ENCODE results near the gene CLDND2. TPM values are rescaled to one million over a fixed set of nuclear protein-coding genes. Genes with fewer than 3 reads are reported as not detected.

Gene CLDND2
- total and polyA plus RNA-seq, 2 donors (not counting 1 experiment from before 2014, with no cell fraction given) = not detected

- DNase-seq (ENCODE audit: low read depth in 2 of 2) = no peak
- H3K9me3 ChIP-seq (ENCODE audit: control insufficient read depth, insufficient read depth, low read depth, low read length) = no peaks in the 10 kb centered on the region
- no peak overlapping the region for H2AFZ ChIP-seq (ENCODE audit: low read length)
- H3K4me2 ChIP-seq (ENCODE audit: extremely low read depth, insufficient read depth, low read length) = no peak overlapping the region
- H3K27ac ChIP-seq (ENCODE audit: insufficient read depth, low read length) = no peak overlapping the region
- H3K36me3 ChIP-seq (ENCODE audit: control insufficient read depth, insufficient read depth, low read length) = no peaks in the 10 kb centered on the region
- H3K27me3 ChIP-seq (ENCODE audit: control insufficient read depth, insufficient read depth, low read length) = no peaks in the 10 kb centered on the region
- no peaks in the 10 kb centered on the region for H4K20me1 ChIP-seq (ENCODE audit: control insufficient read depth, extremely low read depth, insufficient read depth, low read length)
- H3K9ac ChIP-seq (ENCODE audit: insufficient read depth, low read length) = no peak overlapping the region
- TF ChIP-seq CTCF (conservative IDR thresholded peaks at IDR 0.05 in 1 of 2, IDR thresholded peaks at IDR 0.05 in 1 of 2; ENCODE audit: low read depth in 1 of 2, low read length in 2 of 2) = no peak
- TF ChIP-seq EZH2 (IDR thresholded peaks at IDR 0.05; ENCODE audit: low read length, missing control alignments) = no peak
- H3K4me1 ChIP-seq (ENCODE audit: control insufficient read depth, extremely low read depth, insufficient read depth, low read length) = peaks cover 3% of the 10 kb centered on the region
- H3K79me2 ChIP-seq (ENCODE audit: control insufficient read depth, insufficient read depth, low read length) = no peaks in the 10 kb centered on the region
- H3K4me3 ChIP-seq (replicated peaks in 1 of 4; ENCODE audit: control extremely low read depth in 1 of 4, insufficient read depth in 1 of 4, low read depth in 3 of 4, low read length in 4 of 4) = no peak overlapping the region
Measured at GRCh38 chr19:51371186-51371690, 2.4 kb upstream of the CLDND2 start.

GRCh38 chr19:51370230-51370629, 1.4 kb upstream of the CLDND2 start:
- Histone ChIP-seq H3K4me3 (replicated peaks in 1 of 4; ENCODE audit: control extremely low read depth in 1 of 4, insufficient read depth in 1 of 4, low read depth in 3 of 4, low read length in 4 of 4) (no peak overlapping the region), H3K4me2 (ENCODE audit: extremely low read depth, insufficient read depth, low read length) (no peak overlapping the region), H3K27me3 (ENCODE audit: control insufficient read depth, insufficient read depth, low read length) (no peaks in the 10 kb centered on the region), H3K4me1 (ENCODE audit: control insufficient read depth, extremely low read depth, insufficient read depth, low read length) (peaks cover 6% of the 10 kb centered on the region), H2AFZ (ENCODE audit: low read length) (no peak overlapping the region), H3K9ac (ENCODE audit: insufficient read depth, low read length) (no peak overlapping the region), H3K27ac (ENCODE audit: insufficient read depth, low read length) (no peak overlapping the region), H4K20me1 (ENCODE audit: control insufficient read depth, extremely low read depth, insufficient read depth, low read length) (no peaks in the 10 kb centered on the region), H3K9me3 (ENCODE audit: control insufficient read depth, insufficient read depth, low read depth, low read length) (no peaks in the 10 kb centered on the region), H3K79me2 (ENCODE audit: control insufficient read depth, insufficient read depth, low read length) (peaks cover 4% of the 10 kb centered on the region), H3K36me3 (ENCODE audit: control insufficient read depth, insufficient read depth, low read length) (no peaks in the 10 kb centered on the region)
- TF ChIP-seq EZH2 (IDR thresholded peaks at IDR 0.05; ENCODE audit: low read length, missing control alignments) (no peak), CTCF (conservative IDR thresholded peaks at IDR 0.05 in 1 of 2, IDR thresholded peaks at IDR 0.05 in 1 of 2; ENCODE audit: low read depth in 1 of 2, low read length in 2 of 2) (no peak)
- DNase-seq (ENCODE audit: low read depth in 2 of 2) = no peak

GRCh38 chr19:51367565-51368365, 1.0 kb downstream of the CLDND2 start:
- Histone ChIP-seq H3K4me2 (ENCODE audit: extremely low read depth, insufficient read depth, low read length) (peak overlapping the region; percentile 82), H3K9ac (ENCODE audit: insufficient read depth, low read length) (peak overlapping the region; percentile 82), H3K36me3 (ENCODE audit: control insufficient read depth, insufficient read depth, low read length) (no peaks in the 10 kb centered on the region), H3K4me1 (ENCODE audit: control insufficient read depth, extremely low read depth, insufficient read depth, low read length) (peaks cover 9% of the 10 kb centered on the region), H4K20me1 (ENCODE audit: control insufficient read depth, extremely low read depth, insufficient read depth, low read length) (no peaks in the 10 kb centered on the region), H3K27ac (ENCODE audit: insufficient read depth, low read length) (peak overlapping the region; percentile 84), H3K79me2 (ENCODE audit: control insufficient read depth, insufficient read depth, low read length) (peaks cover 4% of the 10 kb centered on the region), H3K9me3 (ENCODE audit: control insufficient read depth, insufficient read depth, low read depth, low read length) (no peaks in the 10 kb centered on the region), H3K27me3 (ENCODE audit: control insufficient read depth, insufficient read depth, low read length) (no peaks in the 10 kb centered on the region), H3K4me3 (replicated peaks in 1 of 4; ENCODE audit: control extremely low read depth in 1 of 4, insufficient read depth in 1 of 4, low read depth in 3 of 4, low read length in 4 of 4) (peak overlapping the region; percentile 71 to 98 (median 82)), H2AFZ (ENCODE audit: low read length) (peak overlapping the region; percentile 98)
- peak; percentile 98 for DNase-seq (ENCODE audit: low read depth in 2 of 2)
- no peak for TF ChIP-seq EZH2 (IDR thresholded peaks at IDR 0.05; ENCODE audit: low read length, missing control alignments)
- no peak for TF ChIP-seq CTCF (conservative IDR thresholded peaks at IDR 0.05 in 1 of 2, IDR thresholded peaks at IDR 0.05 in 1 of 2; ENCODE audit: low read depth in 1 of 2, low read length in 2 of 2)

All from fibroblast of lung (primary cell).